Skin of body (tissue), 2 donors: Measurements from ENCODE around the gene GSDMA. TPM values are rescaled to one million over a fixed set of nuclear protein-coding genes. Genes with fewer than 3 reads are reported as not detected.
A peak's percentile ranks its signal among the peaks of the same experiment; 100 is the strongest.
"Not testable (repeated sequence)": the region's sequence is repeated elsewhere in the genome, so short reads cannot be mapped to it uniquely, and the experiment has no call there.

Experiments
- DNase-seq: peaks from one replicate; lab custom pipeline; 2025; lab: John Stamatoyannopoulos, UW
- total RNA-seq: library from RNA; depleted of rRNA; stranded (reverse); fragments of >200 nt; gene quantifications from one replicate; pipeline ENCODE4 v1.2.3, GENCODE V29; 2014

The GSDMA gene
- total RNA-seq, 1 donor from 2014 or later: 21.1 TPM

- no peak for DNase-seq
Observed at GRCh38 chr17:39996162-39996561, 33.4 kb downstream of the GSDMA start.

GRCh38 chr17:39996800-39997199, 34.0 kb downstream of the GSDMA start:
- DNase-seq: no peak

GRCh38 chr17:39997543-39997942, 34.7 kb downstream of the GSDMA start:
- DNase-seq: no peak

GRCh38 chr17:39999067-39999466, 36.3 kb downstream of the GSDMA start:
- DNase-seq: no peak

GRCh38 chr17:40000161-40000560, 37.4 kb downstream of the GSDMA start:
- DNase-seq: no peak

GRCh38 chr17:40001335-40001734, 38.5 kb downstream of the GSDMA start:
- DNase-seq: not testable (repeated sequence)

GRCh38 chr17:40004072-40004471, 41.3 kb downstream of the GSDMA start:
- no peak for DNase-seq

- DNase-seq: no peak
Observed at GRCh38 chr17:40004712-40005111, 41.9 kb downstream of the GSDMA start.

- DNase-seq: no peak
Observed at GRCh38 chr17:40005520-40005919, 42.7 kb downstream of the GSDMA start.

GRCh38 chr17:40010946-40011500, 48.2 kb downstream of the GSDMA start:
- not testable (repeated sequence) for DNase-seq

GRCh38 chr17:40012017-40012647, 49.3 kb downstream of the GSDMA start:
- DNase-seq: not testable (repeated sequence)

- DNase-seq: no peak
Observed at GRCh38 chr17:40014375-40014980, 51.7 kb downstream of the GSDMA start.

GRCh38 chr17:40015005-40015997, 52.5 kb downstream of the GSDMA start, which contains the start of gene CSF3:
CSF3 (plus strand) TSS chr17:40015440; CDS start chr17:40015475, 35 bp downstream.
- no peak for DNase-seq

- no peak for DNase-seq
Observed at GRCh38 chr17:40015998-40016985, 53.5 kb downstream of the GSDMA start.

GRCh38 chr17:40017422-40018080, 54.7 kb downstream of the GSDMA start:
- no peak for DNase-seq

GRCh38 chr17:40018211-40019121, 55.7 kb downstream of the GSDMA start:
- DNase-seq: peak; percentile 28

- no peak for DNase-seq
Observed at GRCh38 chr17:40019140-40019991, 56.6 kb downstream of the GSDMA start.

GRCh38 chr17:40020146-40020545, 57.3 kb downstream of the GSDMA start:
- DNase-seq: no peak
